GM10248 (cell line): ENCODE measurements around the gene CABLES1.

ENCODE experiments used
- CTCF ChIA-PET: fragments of 300-600 bp; sonication (Branson Sonifier 250); formaldehyde crosslinking; extraction: SDS; loops from one replicate; lab custom pipeline; 2021; ENCODE audit warnings: antibody characterized with exemption; lab: Yijun Ruan, JAX
- POLR2A ChIA-PET: fragments of 350-650 bp; sonication (Branson Sonifier 250); formaldehyde crosslinking; extraction: SDS; loops from one replicate; lab custom pipeline; 2020; ENCODE audit warnings: antibody characterized with exemption; lab: Yijun Ruan, JAX
- DNase-seq: peaks from one replicate; pipeline ENCODE4 v3.0.0; 2012; ENCODE audit errors: extremely low spot score
- TF ChIP-seq, protein P1 (sequence below): IDR thresholded peaks from 2 replicates; pipeline ENCODE4 v1.5.1; 2012; ENCODE audit warnings: mild to moderate bottlenecking, low read depth; ENCODE audit errors: extremely low read depth, missing control alignments, control extremely low read depth

The CABLES1 gene

DNA sequence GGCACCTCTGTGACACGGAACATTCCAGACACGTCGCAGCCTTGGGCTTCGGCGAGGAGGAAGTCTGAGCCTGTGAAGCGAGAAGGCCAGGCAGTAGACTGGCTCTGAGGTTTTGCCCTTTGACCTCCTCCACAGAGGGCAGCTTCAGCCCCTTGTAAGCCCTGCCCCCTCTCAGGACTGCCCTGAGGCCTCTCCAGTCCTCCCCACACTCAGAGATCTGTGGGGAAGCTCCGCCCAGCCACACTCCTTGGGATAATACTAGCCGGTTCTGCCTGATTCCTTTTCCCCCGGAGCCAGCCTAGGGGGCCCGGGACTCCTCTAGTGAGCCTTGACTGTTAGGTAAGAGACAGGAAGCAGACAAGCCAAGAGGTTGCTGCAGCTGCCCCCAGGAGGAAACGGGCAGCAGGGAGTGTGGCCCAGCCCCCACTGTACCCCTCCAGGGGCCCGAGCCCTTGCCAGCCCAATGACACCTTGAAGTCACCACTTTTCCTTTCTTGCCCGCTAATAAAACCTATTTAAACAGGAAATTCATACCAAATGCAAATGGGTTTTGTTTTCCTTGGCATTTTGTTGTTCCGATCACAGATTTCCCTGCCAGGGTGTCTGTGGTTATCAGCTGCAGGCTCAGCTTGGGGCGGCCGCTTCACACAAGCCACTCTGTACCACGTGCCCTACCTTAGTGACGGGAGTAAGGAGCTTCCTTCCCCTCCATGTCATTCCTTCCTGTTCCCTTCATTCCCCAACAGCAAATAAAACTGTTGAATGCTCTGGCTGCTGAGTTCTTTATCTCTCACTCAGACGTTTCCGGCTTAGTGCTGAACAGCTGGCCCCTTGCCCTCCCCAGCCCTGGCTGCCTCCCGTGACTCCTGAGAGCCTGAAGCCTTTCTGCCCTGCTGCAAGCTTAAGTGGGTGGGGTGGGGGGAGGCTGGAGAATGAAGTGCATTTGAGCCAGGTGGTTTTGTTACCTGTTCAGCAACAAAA is 124.7 kb downstream of the CABLES1 start:
- POLR2A ChIA-PET = no interaction called here
- DNase-seq = peak; percentile 49
- TF ChIP-seq, protein P1, sequence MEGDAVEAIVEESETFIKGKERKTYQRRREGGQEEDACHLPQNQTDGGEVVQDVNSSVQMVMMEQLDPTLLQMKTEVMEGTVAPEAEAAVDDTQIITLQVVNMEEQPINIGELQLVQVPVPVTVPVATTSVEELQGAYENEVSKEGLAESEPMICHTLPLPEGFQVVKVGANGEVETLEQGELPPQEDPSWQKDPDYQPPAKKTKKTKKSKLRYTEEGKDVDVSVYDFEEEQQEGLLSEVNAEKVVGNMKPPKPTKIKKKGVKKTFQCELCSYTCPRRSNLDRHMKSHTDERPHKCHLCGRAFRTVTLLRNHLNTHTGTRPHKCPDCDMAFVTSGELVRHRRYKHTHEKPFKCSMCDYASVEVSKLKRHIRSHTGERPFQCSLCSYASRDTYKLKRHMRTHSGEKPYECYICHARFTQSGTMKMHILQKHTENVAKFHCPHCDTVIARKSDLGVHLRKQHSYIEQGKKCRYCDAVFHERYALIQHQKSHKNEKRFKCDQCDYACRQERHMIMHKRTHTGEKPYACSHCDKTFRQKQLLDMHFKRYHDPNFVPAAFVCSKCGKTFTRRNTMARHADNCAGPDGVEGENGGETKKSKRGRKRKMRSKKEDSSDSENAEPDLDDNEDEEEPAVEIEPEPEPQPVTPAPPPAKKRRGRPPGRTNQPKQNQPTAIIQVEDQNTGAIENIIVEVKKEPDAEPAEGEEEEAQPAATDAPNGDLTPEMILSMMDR = no peak
- CTCF ChIA-PET = interaction anchor here (0.6 to 2.2 kb wide), 10 partner anchors 7 to 146 kb away, joined by 3 to 8 read pairs (median 4); no protein-coding TSS in a partner anchor

DNA sequence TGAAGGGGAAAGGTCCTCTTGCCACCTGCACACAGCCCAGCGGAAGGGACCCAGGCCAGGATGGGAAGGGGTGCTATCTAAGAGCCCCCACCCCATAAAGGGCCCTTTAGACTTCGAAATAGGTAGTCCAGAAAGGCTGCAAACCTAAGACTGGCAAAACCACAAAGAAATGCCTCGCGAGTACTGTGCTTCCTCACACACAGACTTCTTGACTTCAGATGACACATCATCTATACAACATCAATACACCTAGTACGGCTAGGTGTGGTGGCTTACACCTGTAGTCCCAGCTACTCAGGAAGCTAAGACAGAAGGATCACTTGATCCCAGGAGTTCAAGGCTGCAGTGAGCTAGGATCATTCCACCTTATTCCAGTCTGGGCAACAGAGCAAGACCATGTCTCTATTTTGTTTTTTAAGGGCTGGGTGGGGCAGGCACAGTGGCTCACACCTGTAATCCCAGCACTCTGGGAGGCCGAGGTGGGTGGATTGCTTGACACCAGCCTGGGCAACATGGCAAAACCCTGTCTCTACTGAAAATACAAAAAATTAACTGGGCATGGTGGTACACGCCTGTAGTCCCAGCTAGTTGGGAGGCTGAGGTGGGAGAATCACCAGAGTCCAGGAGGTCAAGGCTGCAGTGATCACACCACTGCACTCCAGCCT is 125.8 kb downstream of the CABLES1 start:
- TF ChIP-seq, protein P1 = no peak
- ChIA-PET POLR2A (no interaction called here), CTCF (interaction anchor here (0.7 to 2.2 kb wide), 9 partner anchors 8 to 145 kb away, joined by 3 to 8 read pairs (median 4); no protein-coding TSS in a partner anchor)
- no peak for DNase-seq

DNA sequence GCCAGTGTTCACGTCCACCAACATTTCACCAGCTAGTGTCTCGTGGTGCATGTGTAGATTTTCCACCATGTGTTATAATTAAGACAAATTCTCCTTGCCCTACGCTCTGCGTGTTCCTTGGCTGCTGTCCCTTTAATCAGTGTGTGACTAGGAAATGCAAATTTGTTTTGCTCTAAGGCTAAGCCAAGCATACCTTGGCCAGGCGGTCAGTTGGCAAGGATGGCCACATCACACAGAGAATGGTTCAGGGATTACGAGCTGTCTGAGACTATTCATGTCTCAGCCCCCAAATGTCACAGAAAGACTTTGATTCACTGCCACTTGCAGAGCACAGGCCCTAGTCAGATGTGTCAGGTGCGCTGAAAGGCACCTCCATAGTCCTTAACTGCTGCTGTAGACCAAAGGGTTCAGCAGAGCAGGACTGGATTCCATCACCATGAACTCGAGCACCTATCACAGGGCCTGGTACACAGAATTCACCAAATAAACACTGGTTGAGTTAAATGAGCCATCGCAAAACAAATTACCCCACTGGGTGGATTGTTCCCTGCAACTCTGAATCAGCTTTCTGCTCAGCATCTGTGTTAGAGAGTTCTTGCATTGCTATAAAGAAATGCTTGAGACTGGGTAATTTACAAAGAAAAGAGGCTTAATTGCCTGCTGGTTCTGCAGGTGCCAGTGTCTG is 128.4 kb downstream of the CABLES1 start:
- CTCF ChIA-PET = interaction anchor here (1.0 to 1.3 kb wide), 2 partner anchors 12 to 16 kb away, joined by 3 read pairs; no protein-coding TSS in a partner anchor
- no peak for DNase-seq
- POLR2A ChIA-PET = no interaction called here
- TF ChIP-seq, protein P1 = no peak

DNA sequence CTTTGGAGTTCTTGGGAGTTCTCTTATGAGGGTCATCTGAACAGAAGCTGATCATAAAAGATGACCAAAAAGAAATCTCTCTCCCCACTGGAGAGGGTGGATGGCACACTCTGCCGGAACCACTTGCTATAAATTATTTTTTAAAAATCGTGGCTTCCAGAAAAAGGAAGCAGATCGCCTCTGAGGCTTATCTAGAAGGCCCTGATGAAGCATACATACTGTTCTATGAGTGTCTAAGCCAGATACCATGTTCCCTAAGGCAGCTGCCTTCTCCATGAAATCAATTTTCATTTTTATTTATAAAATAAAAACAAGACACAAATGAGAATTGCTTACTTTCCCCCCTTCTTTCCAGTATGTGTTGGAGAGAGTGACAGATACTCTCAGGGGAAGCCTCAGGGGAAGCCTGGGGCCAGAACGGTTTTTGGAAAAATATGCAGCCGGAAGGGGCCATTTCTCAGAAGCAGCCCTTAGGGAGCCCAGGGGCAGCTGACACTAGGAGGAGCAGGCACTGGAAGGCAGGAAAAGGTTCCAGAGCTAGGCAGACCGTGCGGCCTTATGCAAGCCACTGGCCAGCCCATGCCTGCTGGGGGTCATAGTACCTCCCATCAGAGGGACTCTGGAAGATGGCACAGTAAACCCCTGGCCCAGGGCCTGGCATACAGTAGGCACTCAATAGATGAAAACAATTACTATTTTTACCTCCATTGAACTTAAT is 130.6 kb downstream of the CABLES1 start:
- CTCF ChIA-PET = interaction anchor here (1.1 to 1.7 kb wide), 4 partner anchors 18 to 134 kb away, joined by 3 to 5 read pairs (median 4); no protein-coding TSS in a partner anchor
- DNase-seq = no peak
- POLR2A ChIA-PET = no interaction called here
- TF ChIP-seq, protein P1 = no peak

DNA sequence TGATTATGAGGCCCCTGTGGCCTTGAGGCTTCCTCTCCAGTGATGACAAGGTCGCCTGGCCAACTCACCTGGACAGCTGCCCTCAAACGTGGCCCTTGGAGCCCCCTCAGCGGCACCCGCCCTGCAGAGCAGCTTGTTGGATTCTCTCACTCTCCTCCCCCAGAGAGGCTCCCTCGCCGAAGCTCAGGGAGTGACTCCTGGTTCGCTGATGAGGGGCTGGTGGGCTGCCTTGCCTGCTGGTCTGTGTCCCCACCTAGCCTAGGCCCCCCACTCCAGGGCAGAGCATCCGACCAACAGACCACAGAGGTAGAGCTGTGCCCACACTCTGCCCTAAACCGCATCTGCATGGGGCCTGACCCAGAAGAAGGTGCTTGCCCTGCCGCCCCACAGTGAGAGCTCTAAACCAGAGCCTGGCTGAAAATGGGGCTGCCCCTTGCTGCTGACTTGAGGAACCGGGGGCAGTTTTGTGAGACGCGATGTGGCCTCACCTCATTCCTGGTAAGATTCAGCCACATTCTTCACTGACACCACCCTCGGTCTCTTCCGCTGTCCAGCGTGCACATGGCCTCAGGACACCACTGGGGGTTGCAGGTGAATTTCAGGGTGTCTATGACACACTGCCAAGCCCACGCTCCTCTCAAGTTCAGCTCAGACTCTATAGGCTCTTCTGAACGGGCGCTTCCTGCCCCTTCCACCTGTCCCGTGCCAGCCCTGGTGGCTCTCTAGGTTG is 131.6 kb downstream of the CABLES1 start:
- ChIA-PET CTCF (interaction anchor here (0.6 to 2.3 kb wide), 10 partner anchors 8 to 135 kb away, joined by 3 to 6 read pairs (median 4); no protein-coding TSS in a partner anchor), POLR2A (no interaction called here)
- DNase-seq = peak; percentile 74
- TF ChIP-seq, protein P1 = no peak
